Endothelial cell of umbilical vein (primary cell): Measurements from ENCODE around the gene AIF1. TPM values are rescaled to one million over a fixed set of nuclear protein-coding genes. Genes with fewer than 3 reads are reported as not detected.

ENCODE experiments used
- BruUV-seq: library from RNA; stranded (reverse); fragments of 400-500 nt; replicated peaks from 2 replicates; lab custom pipeline; 2021; lab: Mats Ljungman, UMichigan
- CTCF ChIA-PET: fragments of 300-600, 350-600 bp; sonication (Branson Sonifier 250); formaldehyde crosslinking; loops from one replicate; lab custom pipeline; 2021; ENCODE audit warnings: antibody characterized with exemption, inconsistent platforms; lab: Charles Lee
- POLR2A ChIA-PET: fragments of 300-600, 350-600 bp; sonication (Branson Sonifier 250); formaldehyde crosslinking; loops from one replicate; lab custom pipeline; 2021; ENCODE audit warnings: antibody characterized with exemption, inconsistent platforms; lab: Charles Lee
- DNase-seq: peaks from one replicate; pipeline ENCODE4 v3.0.0-alpha.2; 2011; ENCODE audit warnings: low read depth, low spot score
- FAIRE-seq: peaks from 2 replicates; lab custom pipeline; 2011; peaks lifted over from hg19 to GRCh38; lab: Jason Lieb, UNC
- H2AFZ ChIP-seq: 2 replicates; pipeline ENCODE4 v1.6.0; 2012; ENCODE audit warnings: low read depth, low read length, control low read depth, inconsistent platforms
- H3K27ac ChIP-seq: 2 replicates; pipeline ENCODE4 v1.5.1; 2011; ENCODE audit warnings: low read depth, mild to moderate bottlenecking, control low read depth, low read length, moderate library complexity; ENCODE audit not compliant: insufficient read depth
- H3K27me3 ChIP-seq, 2 experiments: 2 replicates each; pipeline versions ENCODE4 v1.6.0 to v1.6.1; 2011; ENCODE audit warnings: low read length in 2 of 2, mixed read lengths in 1 of 2; ENCODE audit not compliant: control insufficient read depth in 2 of 2, insufficient read depth in 2 of 2
- H3K36me3 ChIP-seq, 2 experiments: 2 replicates in 1 of 2; 3 replicates in 1 of 2; pipeline ENCODE4 v1.5.1; 2011; ENCODE audit warnings: low read length in 2 of 2, mild to moderate bottlenecking in 1 of 2, moderate library complexity in 1 of 2; ENCODE audit not compliant: control insufficient read depth in 2 of 2, insufficient read depth in 2 of 2; ENCODE audit errors: extremely low read depth in 1 of 2
- H3K4me1 ChIP-seq: 3 replicates; pipeline ENCODE4 v1.5.1; 2011; ENCODE audit warnings: mild to moderate bottlenecking, low read length; ENCODE audit not compliant: control insufficient read depth, insufficient read depth; ENCODE audit errors: extremely low read depth
- H3K4me2 ChIP-seq: 2 replicates; pipeline ENCODE4 v1.6.1; 2011; ENCODE audit warnings: low read length, control low read depth, mixed read lengths; ENCODE audit not compliant: insufficient read depth
- H3K4me3 ChIP-seq, 3 experiments: fragments of 200-600 bp in 1 of 3; sonication (generic), shearing (Covaris generic) in 1 of 3; replicated peaks in 1 of 3; 2 replicates each; pipeline ENCODE4 v1.5.1; 2011 to 2016; ENCODE audit warnings: control low read depth in 3 of 3, low read length in 3 of 3, mild to moderate bottlenecking in 2 of 3, inconsistent platforms in 1 of 3, low read depth in 1 of 3, moderate library complexity in 1 of 3; ENCODE audit not compliant: insufficient read depth in 1 of 3
- H3K79me2 ChIP-seq: 2 replicates; pipeline ENCODE4 v1.6.0; 2012; ENCODE audit warnings: low read length, inconsistent platforms; ENCODE audit not compliant: control insufficient read depth, insufficient read depth
- H3K9ac ChIP-seq: replicated peaks from 2 replicates; pipeline ENCODE3; 2011; ENCODE audit warnings: low read length, control low read depth; ENCODE audit not compliant: insufficient read depth; ENCODE audit errors: extremely low read depth
- H3K9me1 ChIP-seq: replicated peaks from 3 replicates; pipeline ENCODE4 v1.6.0; 2011; ENCODE audit warnings: mild to moderate bottlenecking, low read length; ENCODE audit not compliant: control insufficient read depth, insufficient read depth; ENCODE audit errors: extremely low read depth
- H3K9me3 ChIP-seq: replicated peaks from 2 replicates; pipeline ENCODE4 v1.5.1; 2012; ENCODE audit warnings: low read length, inconsistent platforms; ENCODE audit not compliant: control insufficient read depth, insufficient read depth
- H4K20me1 ChIP-seq: replicated peaks from 2 replicates; pipeline ENCODE3; 2011; ENCODE audit warnings: mild to moderate bottlenecking, low read length; ENCODE audit not compliant: control insufficient read depth, insufficient read depth; ENCODE audit errors: extremely low read depth
- CTCF ChIP-seq, 2 donors: IDR thresholded peaks; 1 replicate in 1 of 2; 2 replicates in 1 of 2; pipeline ENCODE4 v1.5.1; 2011; ENCODE audit warnings: low read length in 2 of 2, mild to moderate bottlenecking in 2 of 2, moderate library complexity in 2 of 2, control low read depth in 1 of 2, inconsistent platforms in 1 of 2, low read depth in 1 of 2; ENCODE audit not compliant: insufficient read depth in 1 of 2; ENCODE audit errors: extremely low read depth in 1 of 2
- EZH2 ChIP-seq: IDR thresholded peaks from 2 replicates; pipeline ENCODE4 v1.6.1; 2012; ENCODE audit warnings: borderline replicate concordance, low read depth, mild to moderate bottlenecking, moderate library complexity, low read length, inconsistent platforms; ENCODE audit not compliant: severe bottlenecking
- FOS ChIP-seq: IDR thresholded peaks from 2 replicates; pipeline ENCODE4 v1.6.1; 2011; ENCODE audit warnings: mild to moderate bottlenecking, low read length, moderate library complexity, borderline replicate concordance; ENCODE audit not compliant: insufficient read depth
- GATA2 ChIP-seq: IDR thresholded peaks from 2 replicates; pipeline ENCODE4 v1.7.0; 2011; ENCODE audit warnings: low read depth, mild to moderate bottlenecking, moderate library complexity, mixed read lengths, low read length; ENCODE audit not compliant: insufficient read length, insufficient read depth
- JUN ChIP-seq: IDR thresholded peaks from 2 replicates; pipeline ENCODE4 v1.6.1; 2011; ENCODE audit warnings: borderline replicate concordance, low read depth; ENCODE audit not compliant: insufficient read length, insufficient read depth
- MYC ChIP-seq: IDR thresholded peaks from one replicate; pipeline ENCODE4 v1.6.1; 2011; ENCODE audit warnings: mild to moderate bottlenecking, low read depth, low read length
- POLR2A ChIP-seq: IDR thresholded peaks from 2 replicates; pipeline ENCODE4 v1.6.1; 2012; ENCODE audit warnings: low read depth, mild to moderate bottlenecking, control low read depth, low read length
- POLR2AphosphoS5 ChIP-seq: IDR thresholded peaks from 2 replicates; pipeline ENCODE4 v1.6.1; 2012; ENCODE audit warnings: low read depth, mild to moderate bottlenecking, control low read depth, low read length, moderate library complexity; ENCODE audit not compliant: insufficient read depth
- dilution Hi-C: fragments of 300-500 bp; cut with MboI; formaldehyde crosslinking; loops from one replicate; pipeline ENCODE4 v1.15.0; 2019; ENCODE audit warnings: low sequenced_read_pairs; ENCODE audit not compliant: extremely low pct_ligation_motif_present
- intact Hi-C: fragments of 100-400 bp; cut with micrococcal nuclease; formaldehyde crosslinking; loops from one replicate; pipeline ENCODE4 v1.10.0; 2022
- polyA plus RNA-seq, 4 experiments: library from polyadenylated mRNA; depleted of rRNA in 3 of 4; stranded (reverse) in 3 of 4; unstranded in 1 of 4; fragments of >200 nt; gene quantifications; 2 replicates each; pipeline versions ENCODE4 v1.2.1 to v1.2.3, GENCODE V29; 2011 to 2012; ENCODE audit warnings: missing spikeins in 1 of 4
- total RNA-seq: library from RNA; stranded (reverse); gene quantifications from 2 replicates; pipeline ENCODE4 v1.2.3, GENCODE V29; 2021
- TF ChIP-seq, protein P1 (sequence below): IDR thresholded peaks from 2 replicates; pipeline ENCODE4 v1.6.1; 2011; ENCODE audit not compliant: insufficient read depth, insufficient read length

Gene AIF1
- total and polyA plus RNA-seq, 2 donors (not counting 3 experiments of a cell fraction or from before 2014, with no cell fraction given): not detected

DNA sequence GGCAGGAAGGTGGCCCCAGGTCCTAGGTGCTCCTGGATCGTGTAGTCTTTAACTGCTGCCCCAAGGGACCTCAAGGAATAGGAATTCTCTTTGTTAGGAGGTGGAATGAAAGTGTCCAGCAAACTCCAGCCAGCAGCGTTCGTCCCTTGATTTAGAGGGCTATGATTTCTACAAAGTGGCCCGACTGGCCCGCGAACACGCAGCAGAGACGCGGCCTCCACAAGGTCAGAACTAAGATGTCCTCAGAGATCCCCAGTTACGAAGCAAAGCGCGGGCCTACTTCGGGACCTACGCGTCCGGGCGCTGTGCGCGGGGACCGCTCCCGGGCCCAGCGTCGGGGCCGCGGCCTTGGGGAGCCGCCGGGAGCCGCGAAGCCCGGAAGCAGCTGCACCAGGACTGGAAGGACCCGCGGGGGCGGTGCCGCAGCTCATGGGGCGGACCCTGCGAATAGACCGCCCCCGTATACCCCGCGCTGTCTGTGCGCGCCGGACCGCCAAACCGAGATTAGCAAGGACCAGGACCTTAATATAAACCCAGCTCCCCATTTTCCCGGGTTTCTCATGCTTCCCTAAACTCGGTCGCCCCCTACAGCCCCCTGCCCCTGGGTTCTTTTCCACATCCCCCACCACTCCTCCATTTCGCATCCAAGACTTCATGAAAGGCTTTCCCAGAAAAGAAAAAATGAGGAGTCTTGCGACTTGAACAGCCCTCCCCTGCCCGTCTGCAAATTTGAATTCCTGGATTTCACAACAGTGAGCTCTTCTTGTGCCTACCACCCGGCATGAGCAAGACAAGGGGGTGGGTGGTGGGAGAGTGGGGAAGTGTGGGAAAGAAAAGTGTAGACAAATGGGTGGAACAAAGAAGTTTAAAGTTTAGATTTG lies 45.6 kb downstream of the AIF1 start, which contains the start of gene C6orf47:
C6orf47 (minus strand) TSS at position 398 of the 881 bp plus-strand sequence. CDS start 831 bp downstream, outside the sequence.
- no peaks in the 10 kb centered on the region for H3K9me3 ChIP-seq
- H3K9me1 ChIP-seq: no peaks in the 10 kb centered on the region
- dilution Hi-C loops: no loop called here
- intact Hi-C loops: loop anchor here (1.0 to 10.0 kb wide), 4 partner anchors 8 to 534 kb away; partner anchors contain the start of genes BAG6, GPSM3 and PBX2
- H3K79me2 ChIP-seq: peaks cover 28% of the 10 kb centered on the region
- H4K20me1 ChIP-seq: no peaks in the 10 kb centered on the region
- H3K4me3 ChIP-seq: peak within 1 kb of the TSS; percentile 30 to 76 (median 70)
- FAIRE-seq: peak; percentile 80
- H3K9ac ChIP-seq: peak within 1 kb of the TSS; percentile 82
- peaks cover 44% of the 10 kb centered on the region for H3K4me1 ChIP-seq
- CTCF ChIA-PET: interaction anchor here (0.9 to 5.7 kb wide), 5 partner anchors 8 to 135 kb away, joined by 3 to 38 read pairs (median 3); partner anchors contain the start of genes BAG6 and VARS1
- POLR2A ChIA-PET: interaction anchor here (0.6 to 2.1 kb wide), 4 partner anchors 9 to 166 kb away, joined by 3 to 13 read pairs (median 4); partner anchors contain the start of genes BAG6, HSPA1B and PRRC2A
- TSS peak; percentile 44 for BruUV-seq
- H3K4me2 ChIP-seq: peak within 1 kb of the TSS; percentile 67
- DNase-seq: peak; percentile 87
- TF ChIP-seq CTCF (IDR thresholded peaks at IDR 0.05; ENCODE audit: extremely low read depth in 1 of 2, insufficient read depth in 1 of 2, low read depth in 1 of 2, low read length in 2 of 2): no peak
- TF ChIP-seq JUN: no peak
- TF ChIP-seq MYC: no peak
- peak; percentile 5 for TF ChIP-seq FOS
- TF ChIP-seq, protein P1, sequence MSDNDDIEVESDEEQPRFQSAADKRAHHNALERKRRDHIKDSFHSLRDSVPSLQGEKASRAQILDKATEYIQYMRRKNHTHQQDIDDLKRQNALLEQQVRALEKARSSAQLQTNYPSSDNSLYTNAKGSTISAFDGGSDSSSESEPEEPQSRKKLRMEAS: no peak
- TF ChIP-seq POLR2A: peak; percentile 92
- TF ChIP-seq POLR2AphosphoS5: peak; percentile 98
- TF ChIP-seq EZH2: no peak
- TF ChIP-seq GATA2: no peak
- peaks cover 3 to 4% of the 10 kb centered on the region in 2 experiments for H3K36me3 ChIP-seq
- H3K27ac ChIP-seq: peak within 1 kb of the TSS; percentile 62
- H3K27me3 ChIP-seq: no peaks in the 10 kb centered on the region
- peak within 1 kb of the TSS; percentile 52 for H2AFZ ChIP-seq
